Measurements from ENCODE around the gene RPS6KA3. TPM values are rescaled to one million over a fixed set of nuclear protein-coding genes. Genes with fewer than 3 reads are reported as not detected.

RPS6KA3 gene
- total RNA-seq, 1 experiment from 2014 or later, result 47.7 TPM

Other genes with a start within 250 kb of the RPS6KA3 start
- 0.60 and 0.88 TPM in 2 replicates for gene MAP7D2, start 150.0 kb downstream of the RPS6KA3 start, total RNA-seq (2014; rRNA removed; shearing (Covaris generic))
- 60.5 and 70.7 TPM in 2 replicates for gene EIF1AX, start 125.1 kb downstream of the RPS6KA3 start, total RNA-seq (2014; rRNA removed; shearing (Covaris generic))